Measurements from ENCODE around the gene VWA3B.

DNA sequence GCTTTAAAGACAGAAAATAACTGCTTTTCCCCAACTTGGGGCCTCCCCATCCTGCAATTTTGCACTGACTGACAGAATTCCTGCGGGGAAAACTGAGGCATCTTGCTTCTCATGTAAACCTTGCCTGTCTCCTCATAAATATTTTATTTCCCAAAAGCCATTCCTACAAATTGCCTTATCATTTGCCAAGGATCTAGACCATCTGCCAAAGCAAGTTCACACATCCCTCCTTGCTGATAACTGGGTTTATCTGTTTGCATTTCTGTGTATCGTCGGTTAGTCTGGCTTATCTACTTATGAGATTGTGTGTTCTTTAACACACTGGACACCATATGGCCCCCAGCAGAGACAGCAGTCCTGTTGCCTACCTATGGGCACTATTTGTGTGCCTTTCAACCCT is 256.3 kb downstream of the VWA3B start:
- TF ChIP-seq, protein P1, sequence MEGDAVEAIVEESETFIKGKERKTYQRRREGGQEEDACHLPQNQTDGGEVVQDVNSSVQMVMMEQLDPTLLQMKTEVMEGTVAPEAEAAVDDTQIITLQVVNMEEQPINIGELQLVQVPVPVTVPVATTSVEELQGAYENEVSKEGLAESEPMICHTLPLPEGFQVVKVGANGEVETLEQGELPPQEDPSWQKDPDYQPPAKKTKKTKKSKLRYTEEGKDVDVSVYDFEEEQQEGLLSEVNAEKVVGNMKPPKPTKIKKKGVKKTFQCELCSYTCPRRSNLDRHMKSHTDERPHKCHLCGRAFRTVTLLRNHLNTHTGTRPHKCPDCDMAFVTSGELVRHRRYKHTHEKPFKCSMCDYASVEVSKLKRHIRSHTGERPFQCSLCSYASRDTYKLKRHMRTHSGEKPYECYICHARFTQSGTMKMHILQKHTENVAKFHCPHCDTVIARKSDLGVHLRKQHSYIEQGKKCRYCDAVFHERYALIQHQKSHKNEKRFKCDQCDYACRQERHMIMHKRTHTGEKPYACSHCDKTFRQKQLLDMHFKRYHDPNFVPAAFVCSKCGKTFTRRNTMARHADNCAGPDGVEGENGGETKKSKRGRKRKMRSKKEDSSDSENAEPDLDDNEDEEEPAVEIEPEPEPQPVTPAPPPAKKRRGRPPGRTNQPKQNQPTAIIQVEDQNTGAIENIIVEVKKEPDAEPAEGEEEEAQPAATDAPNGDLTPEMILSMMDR (IDR thresholded peaks at IDR 0.05) = no peak
- TF ChIP-seq EP300 (IDR thresholded peaks at IDR 0.05) = no peak

All from upper lobe of left lung (tissue), 4 donors.